ENCODE results near the gene UBR4.

- TF ChIP-seq POLR2A (IDR thresholded peaks at IDR 0.05) (no peak), CTCF (IDR thresholded peaks at IDR 0.05) (no peak)
Measured at GRCh38 chr1:19123837-19124236, 86.2 kb downstream of the UBR4 start.
